Trophoblast cell (in vitro differentiated cells and primary cell): ENCODE data around the gene NTM.

Source experiments
- DNase-seq, 2 donors: peaks; one replicate each; pipeline ENCODE4 v3.0.0-alpha.2; 2016
- H2AFZ ChIP-seq: 2 replicates; pipeline ENCODE4 v1.6.1; 2013; ENCODE audit warnings: low read length, moderate library complexity, mild to moderate bottlenecking; ENCODE audit not compliant: insufficient read depth, poor library complexity
- H2AK5ac ChIP-seq: 2 replicates; pipeline ENCODE4 v1.6.1; 2013; ENCODE audit warnings: mild to moderate bottlenecking, low read length
- H2BK120ac ChIP-seq: 2 replicates; pipeline ENCODE4 v1.6.1; 2013; ENCODE audit warnings: low read length, mild to moderate bottlenecking, moderate library complexity; ENCODE audit not compliant: insufficient read depth, poor library complexity
- H2BK12ac ChIP-seq: 2 replicates; pipeline ENCODE4 v1.6.1; 2013; ENCODE audit warnings: mild to moderate bottlenecking, low read length, moderate library complexity
- H2BK5ac ChIP-seq: 2 replicates; pipeline ENCODE4 v1.6.1; 2013; ENCODE audit warnings: low read length, low read depth, moderate library complexity, mild to moderate bottlenecking; ENCODE audit not compliant: poor library complexity
- H3K14ac ChIP-seq: 2 replicates; pipeline ENCODE4 v1.6.1; 2013; ENCODE audit warnings: mild to moderate bottlenecking, low read length
- H3K18ac ChIP-seq: 2 replicates; pipeline ENCODE4 v1.6.1; 2013; ENCODE audit warnings: mild to moderate bottlenecking, low read length
- H3K23ac ChIP-seq: 2 replicates; pipeline ENCODE4 v1.6.1; 2013; ENCODE audit warnings: low read length
- H3K27ac ChIP-seq: 2 replicates; pipeline ENCODE4 v1.5.1; 2013; ENCODE audit warnings: low read depth, mild to moderate bottlenecking, inconsistent platforms, low read length, moderate library complexity
- H3K27me3 ChIP-seq: 2 replicates; pipeline ENCODE4 v1.6.1; 2013; ENCODE audit warnings: inconsistent platforms, mild to moderate bottlenecking, low read length, moderate library complexity; ENCODE audit not compliant: insufficient read depth
- H3K36me3 ChIP-seq, 2 experiments: 1 replicate in 1 of 2; 2 replicates in 1 of 2; pipeline ENCODE4 v1.6.1; 2013; ENCODE audit warnings: low read length in 2 of 2, mild to moderate bottlenecking in 2 of 2, moderate library complexity in 1 of 2; ENCODE audit not compliant: insufficient read depth in 2 of 2, control insufficient read depth in 1 of 2
- H3K4ac ChIP-seq: 2 replicates; pipeline ENCODE4 v1.6.1; 2013; ENCODE audit warnings: low read depth, mild to moderate bottlenecking, low read length, moderate library complexity
- H3K4me1 ChIP-seq, 2 experiments: 1 replicate in 1 of 2; 2 replicates in 1 of 2; pipeline ENCODE4 v1.6.1; 2013; ENCODE audit warnings: low read length in 2 of 2, mild to moderate bottlenecking in 2 of 2, moderate library complexity in 1 of 2; ENCODE audit not compliant: insufficient read depth in 2 of 2, control insufficient read depth in 1 of 2
- H3K4me2 ChIP-seq: 2 replicates; pipeline ENCODE4 v1.6.1; 2013; ENCODE audit warnings: inconsistent platforms, mild to moderate bottlenecking, low read length, moderate library complexity
- H3K4me3 ChIP-seq: 2 replicates; pipeline ENCODE4 v1.5.1; 2013; ENCODE audit warnings: mild to moderate bottlenecking, low read depth, low read length, inconsistent platforms
- H3K79me1 ChIP-seq: one replicate; pipeline ENCODE4 v1.6.1; 2013; ENCODE audit warnings: low read length
- H3K79me2 ChIP-seq: 2 replicates; pipeline ENCODE4 v1.6.1; 2013; ENCODE audit warnings: low read length, mild to moderate bottlenecking; ENCODE audit not compliant: control insufficient read depth, insufficient read depth, poor library complexity
- H3K9ac ChIP-seq: 2 replicates; pipeline ENCODE4 v1.6.1; 2013; ENCODE audit warnings: mild to moderate bottlenecking, low read length
- H3K9me3 ChIP-seq: 2 replicates; pipeline ENCODE4 v1.6.1; 2013; ENCODE audit warnings: low read depth, mild to moderate bottlenecking, control low read depth, inconsistent platforms, low read length; ENCODE audit not compliant: insufficient read depth
- H4K12ac ChIP-seq: 2 replicates; pipeline ENCODE4 v1.6.1; 2013; ENCODE audit warnings: low read depth, mild to moderate bottlenecking, low read length, moderate library complexity
- H4K8ac ChIP-seq: 2 replicates; pipeline ENCODE4 v1.6.1; 2013; ENCODE audit warnings: low read depth, mild to moderate bottlenecking, low read length, moderate library complexity
- H4K91ac ChIP-seq: one replicate; pipeline ENCODE4 v1.6.1; 2013; ENCODE audit warnings: low read depth, mild to moderate bottlenecking, low read length, moderate library complexity
- WGBS: extraction: QIAGEN DNeasy Blood & Tissue Kit; methylation state at CpG from one replicate; pipeline ENCODE4 v1.1.7; 2013; ENCODE audit warnings: missing lambda C conversion rate; ENCODE audit not compliant: insufficient read length, insufficient coverage; ENCODE audit errors: extremely low coverage; 5-methylcytosine and 5-hydroxymethylcytosine counted together

Gene NTM

DNA sequence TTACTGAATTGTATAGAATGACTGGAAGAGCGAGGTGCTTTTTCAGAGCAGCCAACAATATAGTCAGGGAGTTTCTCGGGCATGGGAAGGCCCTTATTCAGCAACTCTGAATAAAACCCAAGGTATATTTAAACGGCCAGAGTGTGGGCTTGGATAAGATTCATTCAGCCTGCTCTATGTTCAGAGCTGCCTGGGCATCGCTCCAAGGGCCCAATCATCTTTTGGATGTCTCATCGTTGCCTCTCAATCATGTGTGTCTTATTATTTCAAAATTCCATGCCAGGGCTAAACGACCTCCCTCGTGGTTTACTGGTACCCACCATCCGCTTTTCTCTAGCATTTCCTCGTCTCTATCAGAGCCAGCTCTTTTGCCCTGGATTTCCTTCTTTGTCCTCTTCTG, 19.5 kb upstream of the NTM start:
- no peak overlapping the region for H2BK12ac ChIP-seq
- H3K9ac ChIP-seq, result no peak overlapping the region
- no CpG with 5 or more reads among the region's 9 CpGs for WGBS
- DNase-seq, result no peak
- H3K9me3 ChIP-seq, result no peaks in the 10 kb centered on the region
- no peak overlapping the region for H2AK5ac ChIP-seq
- no peak overlapping the region for H3K4me3 ChIP-seq
- no peaks in the 10 kb centered on the region for H3K79me2 ChIP-seq
- H3K36me3 ChIP-seq, result no peaks in the 10 kb centered on the region
- H3K79me1 ChIP-seq, result no peaks in the 10 kb centered on the region
- no peak overlapping the region for H2BK120ac ChIP-seq
- H2BK5ac ChIP-seq, result no peak overlapping the region
- no peaks in the 10 kb centered on the region for H3K27me3 ChIP-seq
- no peak overlapping the region for H3K4ac ChIP-seq
- H3K4me1 ChIP-seq, result no peaks in the 10 kb centered on the region
- no peak overlapping the region for H3K18ac ChIP-seq
- H2AFZ ChIP-seq, result no peak overlapping the region
- no peak overlapping the region for H4K91ac ChIP-seq
- H3K23ac ChIP-seq, result no peak overlapping the region
- no peak overlapping the region for H3K4me2 ChIP-seq
- H3K27ac ChIP-seq, result no peak overlapping the region
- no peak overlapping the region for H4K12ac ChIP-seq
- H3K14ac ChIP-seq, result no peak overlapping the region
- no peak overlapping the region for H4K8ac ChIP-seq

DNA sequence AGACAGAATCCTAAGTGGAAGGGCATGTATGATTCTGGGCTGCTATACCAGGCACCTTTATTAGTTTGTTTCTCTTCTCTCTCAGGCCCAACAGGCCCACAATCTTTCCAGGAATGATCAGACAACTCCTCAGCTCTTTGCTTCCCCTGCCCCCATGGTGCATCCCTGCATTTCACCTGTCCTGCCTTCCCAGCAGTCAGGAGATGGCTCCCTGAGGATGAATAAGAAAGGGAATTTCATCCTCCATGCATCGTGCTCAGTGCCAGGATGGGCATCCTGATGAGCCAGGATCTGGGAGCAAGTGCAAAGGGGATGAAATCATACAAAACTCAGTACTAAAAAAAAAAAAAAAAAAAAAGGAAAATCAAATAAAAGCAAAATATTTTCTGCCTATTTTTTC, 18.6 kb upstream of the NTM start:
- WGBS, result no CpG with 5 or more reads among the region's 1 CpG
- H3K4ac ChIP-seq, result no peak overlapping the region
- H2AFZ ChIP-seq, result no peak overlapping the region
- H3K23ac ChIP-seq, result no peak overlapping the region
- H3K4me1 ChIP-seq, result no peaks in the 10 kb centered on the region
- H2BK120ac ChIP-seq, result no peak overlapping the region
- H3K27ac ChIP-seq, result no peak overlapping the region
- H3K36me3 ChIP-seq, result no peaks in the 10 kb centered on the region
- no peak overlapping the region for H3K4me2 ChIP-seq
- no peaks in the 10 kb centered on the region for H3K79me1 ChIP-seq
- H2BK5ac ChIP-seq, result no peak overlapping the region
- no peak overlapping the region for H4K8ac ChIP-seq
- no peak overlapping the region for H4K91ac ChIP-seq
- no peak overlapping the region for H3K4me3 ChIP-seq
- no peak overlapping the region for H3K9ac ChIP-seq
- H4K12ac ChIP-seq, result no peak overlapping the region
- H3K14ac ChIP-seq, result no peak overlapping the region
- H3K27me3 ChIP-seq, result no peaks in the 10 kb centered on the region
- H3K79me2 ChIP-seq, result no peaks in the 10 kb centered on the region
- no peaks in the 10 kb centered on the region for H3K9me3 ChIP-seq
- no peak overlapping the region for H2BK12ac ChIP-seq
- no peak overlapping the region for H3K18ac ChIP-seq
- H2AK5ac ChIP-seq, result no peak overlapping the region
- DNase-seq, result no peak

DNA sequence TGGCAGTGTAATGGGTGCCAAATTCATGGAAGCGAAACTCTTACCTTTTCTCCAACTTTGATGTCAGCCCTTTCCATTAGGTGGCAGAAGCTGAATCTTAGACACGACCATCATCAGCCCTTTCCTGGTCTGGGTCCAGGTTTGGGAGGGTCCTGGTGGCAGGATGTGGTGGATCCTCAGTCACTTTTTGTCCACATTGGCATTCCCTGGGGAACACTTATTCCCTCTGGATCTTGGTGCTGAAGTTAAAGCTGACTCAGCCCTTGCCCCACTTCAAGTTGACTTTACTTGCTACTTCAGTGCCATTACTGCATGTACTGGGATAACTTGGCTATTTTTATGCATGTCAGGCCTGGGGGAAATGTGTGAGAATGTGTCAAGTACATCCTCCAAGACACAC, 16.6 kb upstream of the NTM start:
- Histone ChIP-seq H3K9me3 (no peaks in the 10 kb centered on the region), H3K4me2 (no peak overlapping the region), H4K91ac (no peak overlapping the region), H3K27me3 (no peaks in the 10 kb centered on the region), H3K4me1 (no peaks in the 10 kb centered on the region), H3K9ac (no peak overlapping the region), H3K79me2 (no peaks in the 10 kb centered on the region), H4K8ac (no peak overlapping the region), H2BK12ac (no peak overlapping the region), H3K4me3 (no peak overlapping the region), H3K27ac (no peak overlapping the region), H2AFZ (no peak overlapping the region), H3K18ac (no peak overlapping the region), H3K36me3 (no peaks in the 10 kb centered on the region), H3K23ac (no peak overlapping the region), H3K4ac (no peak overlapping the region), H2BK120ac (no peak overlapping the region), H3K14ac (no peak overlapping the region), H2AK5ac (no peak overlapping the region), H2BK5ac (no peak overlapping the region), H4K12ac (no peak overlapping the region), H3K79me1 (no peaks in the 10 kb centered on the region)
- WGBS, result no CpG with 5 or more reads among the region's 2 CpGs
- DNase-seq, result no peak

DNA sequence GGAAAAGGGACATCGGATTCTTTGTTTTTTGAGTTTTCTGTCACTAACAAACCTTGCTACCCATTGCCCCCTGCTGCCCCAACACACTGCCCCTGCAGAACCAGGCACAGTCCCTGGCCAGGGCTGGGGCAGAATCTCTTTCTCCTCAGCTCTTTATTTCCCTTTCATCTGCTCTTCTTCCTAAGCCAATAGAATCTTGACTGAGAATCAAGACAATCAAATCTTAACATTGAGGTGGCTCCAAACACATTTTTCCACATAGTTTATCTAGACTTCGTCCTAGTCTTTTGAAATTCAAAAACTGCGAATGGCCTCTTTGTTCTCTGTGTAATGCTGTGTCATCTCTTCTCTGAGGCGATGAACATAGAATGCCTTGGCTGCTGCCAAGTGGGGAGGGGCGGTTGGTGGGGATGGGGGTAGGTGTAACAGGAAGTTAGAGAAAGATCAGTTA, 16.1 kb upstream of the NTM start:
- Histone ChIP-seq H3K9ac (no peak overlapping the region), H3K27me3 (no peaks in the 10 kb centered on the region), H3K4ac (no peak overlapping the region), H4K91ac (no peak overlapping the region), H3K79me1 (no peaks in the 10 kb centered on the region), H2AFZ (no peak overlapping the region), H3K79me2 (no peaks in the 10 kb centered on the region), H2BK5ac (no peak overlapping the region), H3K23ac (no peak overlapping the region), H3K14ac (no peak overlapping the region), H3K18ac (no peak overlapping the region), H2BK12ac (no peak overlapping the region), H3K4me1 (no peaks in the 10 kb centered on the region), H3K4me3 (no peak overlapping the region), H3K9me3 (no peaks in the 10 kb centered on the region), H2AK5ac (no peak overlapping the region), H4K12ac (no peak overlapping the region), H4K8ac (no peak overlapping the region), H3K27ac (no peak overlapping the region), H3K4me2 (no peak overlapping the region), H3K36me3 (no peaks in the 10 kb centered on the region), H2BK120ac (no peak overlapping the region)
- no CpG with 5 or more reads among the region's 5 CpGs for WGBS
- DNase-seq, result no peak
